Adrenal gland (tissue), 5 donors: ENCODE data around the gene THBS2.

Experiments
- POLR2A ChIP-seq, 2 donors: fragments of 450-650 bp; IDR thresholded peaks; one replicate each; pipeline ENCODE4 v1.6.1; 2017; ENCODE audit warnings: antibody characterized with exemption in 2 of 2, mild to moderate bottlenecking in 2 of 2, moderate library complexity in 1 of 2
- TF ChIP-seq, protein P1 (sequence below), 6 experiments: fragments of 450-650 bp in 4 of 6; fragments of 200-600 bp in 2 of 6; sonication (generic) in 1 of 6; IDR thresholded peaks; 1 replicate in 5 of 6; 2 replicates in 1 of 6; pipeline versions ENCODE4 v1.5.1 to v1.8.0; 2016 to 2021; ENCODE audit warnings: antibody characterized with exemption in 6 of 6, mild to moderate bottlenecking in 2 of 6, moderate library complexity in 1 of 6
- donor health status: DM: no; HTN: no; CAD: no.

DNA sequence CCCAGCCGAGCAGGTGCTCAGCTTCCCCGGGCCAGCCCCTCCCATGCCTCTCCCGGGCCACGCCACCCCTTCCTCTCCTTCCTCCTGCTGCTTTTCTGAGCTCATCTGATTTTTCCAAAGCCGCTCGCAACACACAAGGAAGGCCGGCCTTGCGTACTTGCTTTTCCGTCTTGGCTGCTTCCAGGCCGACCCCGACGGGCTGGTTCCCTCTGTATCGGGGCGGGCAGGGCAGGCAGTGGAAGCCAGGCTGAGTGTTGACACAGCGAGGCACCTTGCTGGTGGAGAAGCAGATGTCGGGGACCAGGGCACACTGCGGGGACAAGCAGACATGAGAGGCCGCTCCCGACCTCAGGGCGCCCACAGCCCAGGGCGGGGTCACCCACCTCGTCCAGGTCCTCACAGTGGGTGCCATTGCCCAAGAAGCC, 21.1 kb downstream of the THBS2 start:
- TF ChIP-seq, protein P1, sequence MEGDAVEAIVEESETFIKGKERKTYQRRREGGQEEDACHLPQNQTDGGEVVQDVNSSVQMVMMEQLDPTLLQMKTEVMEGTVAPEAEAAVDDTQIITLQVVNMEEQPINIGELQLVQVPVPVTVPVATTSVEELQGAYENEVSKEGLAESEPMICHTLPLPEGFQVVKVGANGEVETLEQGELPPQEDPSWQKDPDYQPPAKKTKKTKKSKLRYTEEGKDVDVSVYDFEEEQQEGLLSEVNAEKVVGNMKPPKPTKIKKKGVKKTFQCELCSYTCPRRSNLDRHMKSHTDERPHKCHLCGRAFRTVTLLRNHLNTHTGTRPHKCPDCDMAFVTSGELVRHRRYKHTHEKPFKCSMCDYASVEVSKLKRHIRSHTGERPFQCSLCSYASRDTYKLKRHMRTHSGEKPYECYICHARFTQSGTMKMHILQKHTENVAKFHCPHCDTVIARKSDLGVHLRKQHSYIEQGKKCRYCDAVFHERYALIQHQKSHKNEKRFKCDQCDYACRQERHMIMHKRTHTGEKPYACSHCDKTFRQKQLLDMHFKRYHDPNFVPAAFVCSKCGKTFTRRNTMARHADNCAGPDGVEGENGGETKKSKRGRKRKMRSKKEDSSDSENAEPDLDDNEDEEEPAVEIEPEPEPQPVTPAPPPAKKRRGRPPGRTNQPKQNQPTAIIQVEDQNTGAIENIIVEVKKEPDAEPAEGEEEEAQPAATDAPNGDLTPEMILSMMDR (IDR thresholded peaks at IDR 0.05), result no peak
- TF ChIP-seq POLR2A (IDR thresholded peaks at IDR 0.05), result no peak
